HG03460 (cell line): ENCODE measurements around the gene CARS2.
"Not testable (repeated sequence)": the region's sequence is repeated elsewhere in the genome, so short reads cannot be mapped to it uniquely, and the experiment has no call there.

ENCODE experiments used
- ATAC-seq: cut with Tn5 transposase; IDR thresholded peaks from one replicate; pipeline ENCODE4 v1.9.1; 2021; ENCODE audit not compliant: unreplicated experiment

CARS2 gene, protein sequence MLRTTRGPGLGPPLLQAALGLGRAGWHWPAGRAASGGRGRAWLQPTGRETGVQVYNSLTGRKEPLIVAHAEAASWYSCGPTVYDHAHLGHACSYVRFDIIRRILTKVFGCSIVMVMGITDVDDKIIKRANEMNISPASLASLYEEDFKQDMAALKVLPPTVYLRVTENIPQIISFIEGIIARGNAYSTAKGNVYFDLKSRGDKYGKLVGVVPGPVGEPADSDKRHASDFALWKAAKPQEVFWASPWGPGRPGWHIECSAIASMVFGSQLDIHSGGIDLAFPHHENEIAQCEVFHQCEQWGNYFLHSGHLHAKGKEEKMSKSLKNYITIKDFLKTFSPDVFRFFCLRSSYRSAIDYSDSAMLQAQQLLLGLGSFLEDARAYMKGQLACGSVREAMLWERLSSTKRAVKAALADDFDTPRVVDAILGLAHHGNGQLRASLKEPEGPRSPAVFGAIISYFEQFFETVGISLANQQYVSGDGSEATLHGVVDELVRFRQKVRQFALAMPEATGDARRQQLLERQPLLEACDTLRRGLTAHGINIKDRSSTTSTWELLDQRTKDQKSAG

DNA sequence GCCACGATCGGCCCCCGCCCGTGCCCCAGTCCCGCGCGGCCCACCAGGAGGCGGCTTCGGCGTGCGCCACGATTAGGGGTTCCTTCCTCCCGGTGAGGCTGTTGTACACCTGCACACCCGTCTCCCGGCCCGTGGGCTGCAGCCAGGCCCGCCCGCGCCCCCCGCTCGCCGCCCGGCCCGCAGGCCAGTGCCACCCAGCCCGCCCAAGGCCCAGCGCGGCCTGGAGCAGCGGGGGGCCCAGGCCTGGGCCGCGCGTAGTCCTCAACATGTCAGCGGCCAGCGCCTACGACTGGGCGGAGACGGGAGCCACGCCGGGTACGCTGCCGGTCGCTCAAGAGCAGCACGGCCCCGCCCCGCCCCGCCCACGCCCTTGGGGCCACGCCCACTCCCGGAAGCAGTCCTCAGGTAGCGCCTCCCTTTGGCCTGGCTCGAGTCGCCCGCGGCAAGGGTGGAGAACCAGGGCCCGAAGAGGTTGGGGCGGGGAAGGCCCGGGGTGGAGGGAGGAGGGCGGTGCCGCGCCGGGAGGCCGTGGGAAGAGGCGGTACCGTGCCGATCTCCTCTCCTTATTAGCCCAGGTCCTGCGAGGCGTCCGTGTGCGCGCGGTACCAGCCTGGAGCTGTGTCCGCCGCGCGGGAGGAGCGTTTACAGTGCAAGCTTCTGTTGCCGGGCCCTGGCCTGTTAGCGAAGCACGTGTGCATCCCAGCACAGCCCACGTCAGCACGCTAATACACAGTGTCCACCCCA lies at the start of gene CARS2:
Gene CARS2, minus strand, starts transcription at position 291 of the 744 bp plus-strand sequence. Its CDS starts 23 bp downstream, at position 268.
- peak; percentile 92 for ATAC-seq

DNA sequence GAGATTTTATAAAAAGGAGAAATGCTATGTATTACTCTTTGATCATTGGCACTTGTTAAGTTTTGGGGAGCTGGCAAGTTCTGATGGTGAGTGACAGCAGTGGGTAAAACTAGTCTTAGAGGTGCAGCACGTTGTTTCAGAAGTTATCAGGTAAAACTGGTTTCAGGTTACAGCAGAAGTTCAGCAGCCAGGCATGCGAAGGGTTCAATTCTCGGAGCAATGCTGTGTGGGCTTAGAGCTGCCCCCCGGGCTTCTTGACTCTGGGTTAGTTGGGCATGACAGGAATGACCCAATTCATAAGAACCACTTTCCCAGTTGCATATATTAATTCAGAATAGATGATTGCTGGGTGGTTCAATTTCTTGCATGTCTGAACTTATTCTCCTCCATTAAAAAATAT lies 42.4 kb upstream of the CARS2 start:
- ATAC-seq = no peak

DNA sequence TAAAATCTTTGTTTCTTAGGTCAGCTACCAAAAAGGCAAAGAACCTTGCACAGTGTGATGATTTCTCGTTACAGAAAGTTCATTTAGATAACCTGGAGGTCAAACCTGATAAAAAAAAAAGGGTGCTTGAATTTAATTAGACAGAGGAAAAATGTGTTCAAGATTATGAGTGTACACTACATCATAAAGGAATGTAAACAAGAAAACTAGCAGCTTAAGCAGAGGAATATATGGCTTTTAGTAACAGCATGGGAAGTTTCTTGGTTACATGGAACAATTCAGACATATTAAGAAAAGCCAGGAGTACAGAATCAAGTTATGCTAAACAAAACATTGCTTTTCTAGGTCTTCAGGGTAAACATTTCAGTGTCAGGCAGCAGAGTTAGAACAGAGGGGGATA lies 40.5 kb upstream of the CARS2 start:
- no peak for ATAC-seq

DNA sequence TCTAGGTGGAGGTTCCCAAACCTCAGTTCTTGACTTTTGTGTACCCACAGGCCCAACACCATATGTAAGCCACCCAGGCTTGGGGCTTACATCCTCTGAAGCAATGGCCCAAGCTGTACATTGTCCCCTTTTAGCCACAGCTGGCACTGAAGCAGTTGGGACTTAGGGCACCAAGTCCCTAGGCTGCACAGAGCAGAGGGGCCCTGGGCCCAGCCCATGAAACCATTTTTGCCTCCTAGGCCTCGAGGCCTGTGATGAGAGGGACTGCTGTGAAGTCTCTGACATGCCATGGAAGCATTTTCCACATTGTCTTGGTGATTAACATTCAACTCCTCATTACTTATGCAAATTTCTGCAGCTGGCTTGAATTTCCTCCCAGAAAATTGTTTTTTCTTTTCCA lies 37.8 kb upstream of the CARS2 start:
- no peak for ATAC-seq

GRCh38 chr13:110737555-110737954 lies 31.6 kb upstream of the CARS2 start:
- ATAC-seq = no peak

DNA sequence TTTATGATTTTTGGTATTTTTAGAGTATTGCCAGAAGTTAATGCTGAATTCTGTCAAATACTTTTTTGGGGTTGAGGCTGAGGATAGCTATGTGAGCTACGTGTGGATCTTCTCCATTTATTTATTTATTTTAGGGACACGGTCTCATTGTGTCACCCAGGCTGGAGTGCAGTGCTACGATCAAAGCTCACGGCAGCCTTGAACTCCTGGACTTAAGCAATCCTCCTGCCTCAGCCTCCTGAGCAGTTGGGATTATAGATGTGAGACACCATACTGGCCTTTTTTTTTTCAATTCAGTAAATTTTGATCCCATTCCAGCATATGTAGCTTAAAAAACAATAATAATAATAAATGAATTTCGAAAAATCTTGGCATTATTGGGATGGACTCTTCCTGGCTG lies 28.6 kb upstream of the CARS2 start:
- ATAC-seq = no peak

DNA sequence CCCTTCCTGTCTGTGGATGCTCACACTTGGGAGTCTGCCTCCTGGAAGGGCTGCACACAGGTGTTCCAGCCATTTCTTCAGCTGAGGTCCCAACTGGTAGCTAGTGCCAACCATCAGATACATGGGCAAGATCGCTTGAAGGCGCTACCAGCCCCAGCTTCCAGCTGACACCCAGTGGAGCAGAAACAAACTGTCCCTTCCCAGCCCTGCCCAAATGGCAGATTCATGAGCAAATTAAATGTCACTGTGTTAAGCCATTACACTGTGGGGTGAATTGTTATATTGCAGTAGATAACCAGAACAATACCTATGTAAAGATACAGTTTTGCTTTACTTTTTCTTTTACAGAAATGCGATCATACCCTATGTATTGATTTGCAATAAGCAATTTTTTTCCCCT lies 25.2 kb upstream of the CARS2 start:
- no peak for ATAC-seq

DNA sequence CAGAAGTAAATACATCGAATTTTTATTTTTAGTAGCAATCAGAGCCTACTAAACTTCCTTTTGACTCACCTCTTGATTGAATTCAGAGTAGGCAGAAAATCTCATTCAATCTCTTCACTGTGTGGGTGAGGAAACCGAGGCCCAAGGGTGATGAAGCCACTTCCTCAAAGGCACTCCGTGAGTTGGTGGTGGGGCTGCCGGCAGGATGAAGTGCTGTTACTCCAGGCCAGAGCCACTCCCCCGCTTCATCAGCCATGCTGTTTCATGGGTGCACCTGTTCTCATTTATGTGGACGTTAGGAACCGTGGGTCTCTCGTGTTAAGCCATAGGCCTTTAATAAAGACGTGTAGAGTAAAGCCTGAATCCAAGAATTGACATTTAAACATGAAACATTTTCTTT lies 20.8 kb upstream of the CARS2 start:
- no peak for ATAC-seq

DNA sequence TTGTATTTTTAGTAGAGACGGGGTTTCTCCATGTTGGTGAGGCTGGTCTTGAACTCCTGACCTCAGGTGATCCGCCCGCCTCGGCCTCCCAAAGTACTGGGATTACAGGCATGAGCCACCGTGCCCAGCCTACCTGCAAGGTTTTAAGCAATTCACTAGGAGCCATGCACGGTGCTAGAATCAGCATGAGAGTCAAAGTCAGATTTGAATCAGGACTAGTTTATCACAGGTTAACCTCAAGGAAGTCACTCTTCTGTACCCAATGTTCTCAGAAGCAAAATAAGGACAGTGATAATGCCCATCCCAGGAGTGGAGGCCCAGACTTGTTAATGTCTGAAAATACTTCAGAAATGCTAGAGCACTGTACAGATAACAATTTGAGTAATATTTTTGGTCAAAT lies 20.2 kb upstream of the CARS2 start:
- ATAC-seq = not testable (repeated sequence)

DNA sequence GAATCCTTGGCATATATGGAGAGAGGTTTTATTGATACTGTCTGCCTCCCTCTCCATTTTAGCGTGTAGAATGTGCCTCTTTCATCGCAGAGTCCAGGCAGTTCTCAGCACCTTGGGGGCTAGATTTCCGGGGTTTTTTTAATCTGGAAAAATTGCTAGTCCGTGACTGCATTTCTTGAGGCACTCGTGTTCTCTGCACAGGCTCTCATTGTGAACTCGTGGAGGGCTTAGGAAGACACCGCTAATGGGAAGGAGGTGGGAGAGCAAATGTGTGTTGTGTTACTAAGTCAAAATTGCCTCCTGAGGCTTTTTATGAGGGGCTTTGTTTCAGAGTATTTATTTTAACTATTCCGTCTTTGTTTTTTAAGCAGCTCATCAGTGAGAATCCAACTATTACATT lies 17.7 kb upstream of the CARS2 start:
- no peak for ATAC-seq

DNA sequence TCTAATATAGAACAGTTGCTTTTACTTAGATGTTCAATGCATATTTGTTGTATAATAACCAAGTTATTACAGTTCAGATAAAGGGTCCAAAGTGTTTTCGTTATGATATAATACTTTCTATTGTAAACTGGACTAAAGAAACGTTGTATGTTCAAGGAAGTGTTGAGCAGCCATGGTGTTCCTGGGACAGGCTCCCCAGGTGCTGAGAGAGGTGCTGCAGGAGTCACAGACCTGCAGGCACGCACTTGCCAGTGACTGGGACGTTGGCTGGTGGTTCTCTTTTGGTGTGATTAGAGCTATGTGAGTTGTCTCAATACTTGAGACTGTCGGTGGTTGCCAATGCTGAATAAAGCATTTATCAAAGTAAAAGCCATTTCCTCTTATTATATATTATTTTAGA lies 17.1 kb upstream of the CARS2 start:
- ATAC-seq = no peak

- ATAC-seq = no peak
These were observed 13.3 kb upstream of the CARS2 start for GRCh38 chr13:110719036-110719710.

GRCh38 chr13:110716247-110716515 lies 10.3 kb upstream of the CARS2 start:
- no peak for ATAC-seq

DNA sequence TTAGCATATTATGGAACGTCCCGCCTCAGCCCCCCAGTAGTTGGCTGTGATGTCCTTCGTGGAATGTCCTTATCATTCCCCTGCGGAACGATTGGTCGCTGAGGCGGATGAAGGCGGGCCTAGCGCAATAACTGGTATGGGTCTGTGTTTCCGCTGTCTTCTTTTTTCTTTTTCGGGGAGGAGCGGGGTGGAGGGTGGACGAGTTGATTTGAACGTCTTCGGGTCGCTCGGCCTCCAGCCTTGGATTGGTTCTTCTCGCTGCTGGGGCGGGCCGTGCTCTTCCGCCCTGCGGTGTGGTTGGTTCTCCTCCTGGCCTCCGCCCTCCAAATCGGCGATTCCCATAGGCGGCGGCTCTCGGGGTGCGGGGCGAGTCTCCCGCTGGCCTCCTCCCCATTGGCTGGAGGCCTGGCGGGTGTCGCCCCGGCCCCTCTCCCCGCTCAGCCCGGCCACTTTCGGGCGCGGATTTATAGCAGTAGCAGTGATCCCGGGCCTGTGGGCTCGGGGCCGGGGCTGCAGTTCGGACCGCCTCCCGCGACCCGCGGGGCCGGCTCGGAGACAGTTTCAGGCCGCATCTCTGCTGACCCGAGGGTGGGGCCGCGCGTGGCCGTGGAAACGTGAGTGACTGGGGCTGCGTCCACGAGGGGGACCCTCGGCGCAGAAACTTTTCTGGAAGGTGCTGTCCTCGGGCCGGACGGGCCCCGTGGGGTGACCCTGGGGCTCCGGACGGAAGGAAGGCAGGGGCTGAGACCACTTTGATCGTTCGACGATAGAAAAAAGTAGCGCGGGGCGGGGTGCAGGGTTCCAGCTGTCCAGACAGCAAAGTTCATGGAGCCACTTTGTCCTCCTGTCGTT lies 9.7 kb upstream of the CARS2 start:
- ATAC-seq = peak; percentile 50

GRCh38 chr13:110714797-110715394 lies 9.0 kb upstream of the CARS2 start:
- no peak for ATAC-seq

- ATAC-seq = no peak
These were observed 8.3 kb upstream of the CARS2 start for GRCh38 chr13:110713981-110714796.

- no peak for ATAC-seq
These were observed 7.7 kb upstream of the CARS2 start, which contains the start of gene ING1 for GRCh38 chr13:110713642-110713952. TSS of gene ING1 (plus strand) at chr13:110713700. CDS start at chr13:110714150, 450 bp downstream.

DNA sequence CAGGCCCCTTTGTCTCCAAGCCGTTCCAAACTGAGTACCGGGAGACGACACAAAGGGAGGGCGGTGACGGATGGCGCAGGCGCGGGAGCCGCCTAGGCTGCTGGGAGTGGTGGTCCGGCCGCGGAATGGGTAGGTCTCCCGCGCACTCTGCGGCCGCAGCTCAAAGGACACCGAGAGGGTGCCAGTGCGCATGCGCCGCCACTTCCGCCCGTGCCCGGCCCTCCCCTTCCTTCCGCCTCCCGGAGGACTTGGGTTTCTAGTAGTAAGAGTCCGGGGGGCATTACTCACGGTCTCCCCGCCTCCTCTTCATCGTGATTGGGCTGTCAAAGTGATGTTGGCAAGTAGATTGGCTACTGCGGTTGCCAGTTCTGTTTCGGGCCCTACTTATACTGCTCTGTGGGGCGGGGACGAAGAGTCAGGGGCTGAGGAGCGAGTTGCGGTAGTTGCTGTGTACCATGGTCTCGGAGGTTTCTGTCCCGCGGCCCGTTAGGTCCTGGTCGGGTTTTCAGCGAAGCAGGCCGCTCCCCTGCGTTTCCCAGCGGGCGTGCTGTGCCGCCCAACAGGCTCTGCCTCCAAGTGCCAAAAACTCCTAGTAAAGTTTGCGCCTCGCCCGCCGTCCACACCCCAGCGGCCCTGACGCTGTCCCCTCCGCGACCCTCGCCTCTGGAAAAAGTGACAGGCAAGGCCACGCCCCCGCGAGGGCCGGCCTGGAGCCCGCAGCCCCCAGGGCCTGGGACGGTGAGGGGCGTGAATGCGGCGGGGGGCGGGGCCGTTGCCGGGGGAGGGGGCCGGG lies 7.1 kb upstream of the CARS2 start:
- ATAC-seq = peak; percentile 50
